H1 (cell line): ENCODE data around the gene HOXB8. TPM values are rescaled to one million over a fixed set of nuclear protein-coding genes. Genes with fewer than 3 reads are reported as not detected.
A peak's percentile ranks its signal among the peaks of the same experiment; 100 is the strongest.

Source experiments
- ATF2 ChIP-seq: IDR thresholded peaks from 2 replicates; pipeline ENCODE4 v1.6.1; 2012; ENCODE audit warnings: low read length, inconsistent platforms
- CBX8 ChIP-seq: fragments of 300-800, 300-1000 bp; sonication (generic); IDR thresholded peaks from 2 replicates; pipeline ENCODE4 v1.7.1; 2016; ENCODE audit warnings: low read depth, low read length, borderline replicate concordance
- CHD2 ChIP-seq: IDR thresholded peaks from 2 replicates; pipeline ENCODE4 v1.6.1; 2012; ENCODE audit warnings: low read length, improper control_type of control experiment
- JUN ChIP-seq: IDR thresholded peaks from 2 replicates; pipeline ENCODE4 v1.6.1; 2011; ENCODE audit warnings: low read depth, mild to moderate bottlenecking, improper control_type of control experiment, low read length
- JUND ChIP-seq: IDR thresholded peaks from 2 replicates; pipeline ENCODE4 v1.6.1; 2011; ENCODE audit warnings: mild to moderate bottlenecking, improper control_type of control experiment, low read length
- RBBP5 ChIP-seq: IDR thresholded peaks from 2 replicates; pipeline ENCODE4 v1.7.1; 2012; ENCODE audit warnings: low read depth, mild to moderate bottlenecking, inconsistent platforms, low read length, moderate library complexity, borderline replicate concordance
- RXRA ChIP-seq: IDR thresholded peaks from 2 replicates; pipeline ENCODE4 v1.6.1; 2011; ENCODE audit warnings: low read depth, mild to moderate bottlenecking, low read length, moderate library complexity; ENCODE audit not compliant: insufficient read depth
- SAP30 ChIP-seq: fragments of 300-600 bp; sonication (generic); IDR thresholded peaks from 2 replicates; pipeline ENCODE4 v1.7.1; 2012; ENCODE audit warnings: low read length, moderate library complexity, mild to moderate bottlenecking, inconsistent platforms; ENCODE audit not compliant: insufficient read depth, insufficient replicate concordance
- SIN3A ChIP-seq, 2 experiments: IDR thresholded peaks in 1 of 2; conservative IDR thresholded peaks in 1 of 2; 2 replicates each; pipeline ENCODE4 v1.6.1; 2011 to 2012; ENCODE audit warnings: low read length in 2 of 2, improper control_type of control experiment in 1 of 2, low read depth in 1 of 2, mild to moderate bottlenecking in 1 of 2
- SP4 ChIP-seq: IDR thresholded peaks from 2 replicates; pipeline ENCODE4 v1.6.1; 2012; ENCODE audit warnings: low read length, inconsistent platforms
- SUZ12 ChIP-seq: fragments of 200-600 bp; sonication (generic); IDR thresholded peaks from 2 replicates; pipeline ENCODE4 v1.6.1; 2012; ENCODE audit warnings: mild to moderate bottlenecking, inconsistent platforms, low read length, moderate library complexity, mixed read lengths
- polyA plus RNA-seq, 7 experiments: library from polyadenylated mRNA; depleted of rRNA in 3 of 7; stranded (reverse) in 5 of 7; unstranded in 2 of 7; fragments of >200 nt in 5 of 7; fragments of 200-250 nt in 2 of 7; gene quantifications; 1 replicate in 5 of 7; 2 replicates in 1 of 7; 4 replicates in 1 of 7; pipeline versions ENCODE4 v1.2.1 to v1.2.3, GENCODE V29; 2011 to 2013; ENCODE audit warnings: missing spikeins in 2 of 7, mixed read lengths in 2 of 7
- total RNA-seq: library from RNA; stranded (reverse); fragmentation: NEBNext Ultra II Directional; extraction: Animal tissue kit (Norgen Biotek cat#: 25700); gene quantifications from 2 replicates; pipeline ENCODE4 v1.2.1, GENCODE V29; 2021
- TF ChIP-seq, protein P1 (sequence below), 3 experiments: IDR thresholded peaks; 1 replicate in 2 of 3; 2 replicates in 1 of 3; pipeline versions ENCODE4 v1.5.1 to v1.6.1; 2011; ENCODE audit warnings: low read length in 3 of 3, mild to moderate bottlenecking in 3 of 3, inconsistent platforms in 2 of 3, low read depth in 1 of 3, moderate library complexity in 1 of 3; ENCODE audit not compliant: insufficient read depth in 1 of 3; ENCODE audit errors: control extremely low read depth in 1 of 3
- TF ChIP-seq, protein P2 (sequence below): IDR thresholded peaks from 2 replicates; pipeline ENCODE4 v1.6.1; 2012; ENCODE audit warnings: inconsistent platforms
- TF ChIP-seq, protein P3 (sequence below): IDR thresholded peaks from 2 replicates; pipeline ENCODE4 v1.6.1; 2012; ENCODE audit warnings: inconsistent platforms

The HOXB8 gene
- total and polyA plus RNA-seq, 2 of the 8 experiments (the other 6 are each of a cell fraction or from before 2014, with no cell fraction given) = not detected

GRCh38 chr17:48633266-48633677 is 18.2 kb upstream of the HOXB8 start (continued):
- TF ChIP-seq RBBP5 (no peak), SIN3A (conservative IDR thresholded peaks at IDR 0.05 in 1 of 2, IDR thresholded peaks at IDR 0.05 in 1 of 2; ENCODE audit: low read depth in 1 of 2, low read length in 2 of 2) (no peak), SAP30 (no peak), SUZ12 (peak; percentile 99), JUN (no peak), CHD2 (no peak), ATF2 (no peak), RXRA (no peak), CBX8 (peak; percentile 58; the same call in 1 of the 2 replicates), JUND (no peak), SP4 (no peak)
- TF ChIP-seq, protein P1, sequence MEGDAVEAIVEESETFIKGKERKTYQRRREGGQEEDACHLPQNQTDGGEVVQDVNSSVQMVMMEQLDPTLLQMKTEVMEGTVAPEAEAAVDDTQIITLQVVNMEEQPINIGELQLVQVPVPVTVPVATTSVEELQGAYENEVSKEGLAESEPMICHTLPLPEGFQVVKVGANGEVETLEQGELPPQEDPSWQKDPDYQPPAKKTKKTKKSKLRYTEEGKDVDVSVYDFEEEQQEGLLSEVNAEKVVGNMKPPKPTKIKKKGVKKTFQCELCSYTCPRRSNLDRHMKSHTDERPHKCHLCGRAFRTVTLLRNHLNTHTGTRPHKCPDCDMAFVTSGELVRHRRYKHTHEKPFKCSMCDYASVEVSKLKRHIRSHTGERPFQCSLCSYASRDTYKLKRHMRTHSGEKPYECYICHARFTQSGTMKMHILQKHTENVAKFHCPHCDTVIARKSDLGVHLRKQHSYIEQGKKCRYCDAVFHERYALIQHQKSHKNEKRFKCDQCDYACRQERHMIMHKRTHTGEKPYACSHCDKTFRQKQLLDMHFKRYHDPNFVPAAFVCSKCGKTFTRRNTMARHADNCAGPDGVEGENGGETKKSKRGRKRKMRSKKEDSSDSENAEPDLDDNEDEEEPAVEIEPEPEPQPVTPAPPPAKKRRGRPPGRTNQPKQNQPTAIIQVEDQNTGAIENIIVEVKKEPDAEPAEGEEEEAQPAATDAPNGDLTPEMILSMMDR (IDR thresholded peaks at IDR 0.05; ENCODE audit: control extremely low read depth in 1 of 3, insufficient read depth in 1 of 3, low read depth in 1 of 3, low read length in 3 of 3) = no peak
- TF ChIP-seq, protein P2, sequence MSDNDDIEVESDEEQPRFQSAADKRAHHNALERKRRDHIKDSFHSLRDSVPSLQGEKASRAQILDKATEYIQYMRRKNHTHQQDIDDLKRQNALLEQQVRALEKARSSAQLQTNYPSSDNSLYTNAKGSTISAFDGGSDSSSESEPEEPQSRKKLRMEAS = peak; percentile 70; the same call in 1 of the 2 replicates
- TF ChIP-seq, protein P3, sequence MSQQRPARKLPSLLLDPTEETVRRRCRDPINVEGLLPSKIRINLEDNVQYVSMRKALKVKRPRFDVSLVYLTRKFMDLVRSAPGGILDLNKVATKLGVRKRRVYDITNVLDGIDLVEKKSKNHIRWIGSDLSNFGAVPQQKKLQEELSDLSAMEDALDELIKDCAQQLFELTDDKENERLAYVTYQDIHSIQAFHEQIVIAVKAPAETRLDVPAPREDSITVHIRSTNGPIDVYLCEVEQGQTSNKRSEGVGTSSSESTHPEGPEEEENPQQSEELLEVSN = peak; percentile 63
